ENCODE results near the gene TMEM50B. TPM values are rescaled to one million over a fixed set of nuclear protein-coding genes. Genes with fewer than 3 reads are reported as not detected.

The TMEM50B gene
- 42.5 TPM for total RNA-seq

GRCh38 chr21:33479679-33480480 is at the start of gene TMEM50B:
Gene TMEM50B (minus strand): TSS chr21:33479974. CDS start chr21:33468885, 11,089 bp downstream.
- DNase-seq (ENCODE audit: extremely low spot score in 2 of 2): peak in 1 of 2 donors; percentile 97
- Histone ChIP-seq H3K27me3 (no peaks in the 10 kb centered on the region), H3K4me3 (peak within 1 kb of the TSS; percentile 66 to 87), H3K27ac (peak within 1 kb of the TSS; percentile 88), H3K9me3 (no peaks in the 10 kb centered on the region), H3K36me3 (no peaks in the 10 kb centered on the region), H3K4me1 (peaks cover 22% of the 10 kb centered on the region)
- TF ChIP-seq CTCF (IDR thresholded peaks at IDR 0.05) (peak in 2 of 3 experiments; percentile 30 to 31), POLR2AphosphoS5 (IDR thresholded peaks at IDR 0.05; ENCODE audit: insufficient read depth in 1 of 2, low read depth in 1 of 2) (peak in 1 of 2 donors; percentile 93), POLR2A (IDR thresholded peaks at IDR 0.05) (peak; percentile 85 to 96)
- intact Hi-C loops (cut with DNase I): loop anchor here (1.0 kb wide), 1 partner anchor 63 kb away; the partner anchor contains the start of gene SON

GRCh38 chr21:33522953-33523349 is 43.2 kb upstream of the TMEM50B start:
- TF ChIP-seq POLR2A (IDR thresholded peaks at IDR 0.05) (no peak), POLR2AphosphoS5 (IDR thresholded peaks at IDR 0.05; ENCODE audit: insufficient read depth in 1 of 2, low read depth in 1 of 2) (no peak), CTCF (IDR thresholded peaks at IDR 0.05) (no peak)
- no peak overlapping the region for H3K4me3 ChIP-seq
- intact Hi-C loops (cut with DNase I): no loop called here

GRCh38 chr21:33522297-33522952 is 42.7 kb upstream of the TMEM50B start:
- TF ChIP-seq POLR2A (IDR thresholded peaks at IDR 0.05) (no peak), CTCF (IDR thresholded peaks at IDR 0.05) (no peak), POLR2AphosphoS5 (IDR thresholded peaks at IDR 0.05; ENCODE audit: insufficient read depth in 1 of 2, low read depth in 1 of 2) (no peak)
- no peaks in the 10 kb centered on the region for H3K4me1 ChIP-seq
- H3K36me3 ChIP-seq: peaks cover 0 to 36% of the 10 kb centered on the region in 2 donors
- no peak for DNase-seq (ENCODE audit: extremely low spot score in 2 of 2)
- H3K27ac ChIP-seq: no peak overlapping the region
- intact Hi-C loops (cut with DNase I): no loop called here
- no peaks in the 10 kb centered on the region for H3K27me3 ChIP-seq
- H3K9me3 ChIP-seq: no peaks in the 10 kb centered on the region
- no peak overlapping the region for H3K4me3 ChIP-seq

More at GRCh38 chr21:33522953-33523349, 43.2 kb upstream of the TMEM50B start:
- Histone ChIP-seq H3K9me3 (no peaks in the 10 kb centered on the region), H3K4me1 (no peaks in the 10 kb centered on the region), H3K27me3 (no peaks in the 10 kb centered on the region), H3K36me3 (peaks cover 0 to 40% of the 10 kb centered on the region in 2 donors), H3K27ac (no peak overlapping the region)
- DNase-seq (ENCODE audit: extremely low spot score in 2 of 2): no peak

GRCh38 chr21:33518899-33519298 is 39.1 kb upstream of the TMEM50B start:
- Histone ChIP-seq H3K9me3 (no peaks in the 10 kb centered on the region), H3K4me1 (no peaks in the 10 kb centered on the region), H3K4me3 (no peak overlapping the region), H3K27ac (no peak overlapping the region), H3K36me3 (peaks cover 0 to 58% of the 10 kb centered on the region in 2 donors), H3K27me3 (no peaks in the 10 kb centered on the region)
- no peak for DNase-seq (ENCODE audit: extremely low spot score in 2 of 2)
- intact Hi-C loops (cut with DNase I): no loop called here
- TF ChIP-seq POLR2A (IDR thresholded peaks at IDR 0.05) (no peak), POLR2AphosphoS5 (IDR thresholded peaks at IDR 0.05; ENCODE audit: insufficient read depth in 1 of 2, low read depth in 1 of 2) (no peak), CTCF (IDR thresholded peaks at IDR 0.05) (no peak)

Measured in vagina (tissue), 2 donors.